GM13977 (cell line): Measurements from ENCODE around the gene DDIT4.

Experiments
- DNase-seq: peaks from one replicate; pipeline ENCODE4 v3.0.0; 2012; ENCODE audit warnings: low spot score
- CTCF ChIP-seq: IDR thresholded peaks from 2 replicates; pipeline ENCODE4 v1.5.1; 2012; ENCODE audit warnings: mild to moderate bottlenecking, control low read depth; ENCODE audit not compliant: insufficient read depth; ENCODE audit errors: extremely low read depth, missing control alignments
- in situ Hi-C: fragments of 300-500 bp; cut with MboI; formaldehyde crosslinking; loops from one replicate; pipeline ENCODE4 v1.12.0; 2022; ENCODE audit warnings: low sequenced_read_pairs, low pct_unique_long_range_greater_than_20kb, mixed read lengths, inconsistent platforms; ENCODE audit not compliant: unreplicated experiment

The DDIT4 gene

GRCh38 chr10:72308320-72308987 lies 34.7 kb downstream of the DDIT4 start:
- no peak for TF ChIP-seq CTCF
- DNase-seq = no peak
- in situ Hi-C loops = no loop called here

- no peak for TF ChIP-seq CTCF
- no peak for DNase-seq
- in situ Hi-C loops = no loop called here
Observed at GRCh38 chr10:72309290-72310240, 35.8 kb downstream of the DDIT4 start.

- DNase-seq = no peak
- TF ChIP-seq CTCF = no peak
- in situ Hi-C loops = no loop called here
Observed at GRCh38 chr10:72310241-72310633, 36.5 kb downstream of the DDIT4 start.

- in situ Hi-C loops = no loop called here
- no peak for DNase-seq
- TF ChIP-seq CTCF = no peak
Observed at GRCh38 chr10:72310636-72311035, 36.9 kb downstream of the DDIT4 start.

GRCh38 chr10:72311667-72312066 lies 37.9 kb downstream of the DDIT4 start:
- no peak for DNase-seq
- in situ Hi-C loops = no loop called here
- TF ChIP-seq CTCF = no peak

GRCh38 chr10:72312865-72313391 lies 39.2 kb downstream of the DDIT4 start:
- TF ChIP-seq CTCF = no peak
- in situ Hi-C loops = no loop called here
- DNase-seq = no peak
